ENCODE measurements around the gene CACYBP. TPM values are rescaled to one million over a fixed set of nuclear protein-coding genes. Genes with fewer than 3 reads are reported as not detected.

CACYBP gene, protein sequence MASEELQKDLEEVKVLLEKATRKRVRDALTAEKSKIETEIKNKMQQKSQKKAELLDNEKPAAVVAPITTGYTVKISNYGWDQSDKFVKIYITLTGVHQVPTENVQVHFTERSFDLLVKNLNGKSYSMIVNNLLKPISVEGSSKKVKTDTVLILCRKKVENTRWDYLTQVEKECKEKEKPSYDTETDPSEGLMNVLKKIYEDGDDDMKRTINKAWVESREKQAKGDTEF
- 100 to 1,000 TPM in 1 of 3 donors, 10 to 100 TPM in 2; 68.2 to 129 (median 72.8) TPM for total RNA-seq

DNA sequence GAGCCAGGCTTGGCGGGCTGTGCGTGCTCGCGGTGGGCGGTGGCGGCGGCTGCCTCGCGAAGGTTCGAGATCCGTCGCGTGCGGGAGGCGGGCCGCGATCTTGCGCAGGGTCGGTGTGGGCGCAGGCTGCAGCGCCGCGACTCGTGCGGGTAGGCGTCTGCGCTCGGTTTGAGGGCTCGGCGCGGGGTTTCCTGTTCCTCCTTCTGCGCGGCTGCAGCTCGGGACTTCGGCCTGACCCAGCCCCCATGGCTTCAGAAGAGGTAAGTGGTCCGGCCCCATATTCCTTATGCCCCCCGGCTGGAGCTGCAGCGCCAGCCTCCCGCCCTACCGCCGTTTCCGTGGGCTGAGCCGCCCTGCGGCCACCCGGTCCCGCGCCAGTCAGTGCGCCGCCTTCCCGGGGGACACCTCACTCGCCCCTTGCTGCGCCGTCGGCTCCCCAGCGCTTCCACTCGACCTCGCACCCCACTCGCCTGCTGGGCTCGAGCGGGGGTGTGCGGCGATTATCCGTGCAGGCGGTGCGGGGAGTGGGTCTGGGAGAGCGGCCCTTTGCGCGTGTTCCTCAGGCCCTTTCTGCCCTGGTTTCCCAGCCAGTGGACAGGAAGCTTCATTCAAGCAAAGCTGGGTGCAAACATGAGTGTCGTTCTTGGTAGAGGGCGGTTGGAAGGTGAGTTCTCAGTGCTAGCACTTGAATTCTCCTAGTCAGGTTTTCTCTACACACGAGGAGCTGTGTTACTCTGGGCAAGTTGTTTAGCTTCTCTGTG, at the start of gene CACYBP:
Gene CACYBP, plus strand, starts transcription at position 12 of the 761 bp plus-strand sequence. Its CDS starts 234 bp downstream, at position 246.
- TF ChIP-seq POLR2AphosphoS5 (IDR thresholded peaks at IDR 0.05) (peak in 1 of 3 donors; percentile 37), POLR2A (IDR thresholded peaks at IDR 0.05) (no peak)
- TF ChIP-seq, protein P1, sequence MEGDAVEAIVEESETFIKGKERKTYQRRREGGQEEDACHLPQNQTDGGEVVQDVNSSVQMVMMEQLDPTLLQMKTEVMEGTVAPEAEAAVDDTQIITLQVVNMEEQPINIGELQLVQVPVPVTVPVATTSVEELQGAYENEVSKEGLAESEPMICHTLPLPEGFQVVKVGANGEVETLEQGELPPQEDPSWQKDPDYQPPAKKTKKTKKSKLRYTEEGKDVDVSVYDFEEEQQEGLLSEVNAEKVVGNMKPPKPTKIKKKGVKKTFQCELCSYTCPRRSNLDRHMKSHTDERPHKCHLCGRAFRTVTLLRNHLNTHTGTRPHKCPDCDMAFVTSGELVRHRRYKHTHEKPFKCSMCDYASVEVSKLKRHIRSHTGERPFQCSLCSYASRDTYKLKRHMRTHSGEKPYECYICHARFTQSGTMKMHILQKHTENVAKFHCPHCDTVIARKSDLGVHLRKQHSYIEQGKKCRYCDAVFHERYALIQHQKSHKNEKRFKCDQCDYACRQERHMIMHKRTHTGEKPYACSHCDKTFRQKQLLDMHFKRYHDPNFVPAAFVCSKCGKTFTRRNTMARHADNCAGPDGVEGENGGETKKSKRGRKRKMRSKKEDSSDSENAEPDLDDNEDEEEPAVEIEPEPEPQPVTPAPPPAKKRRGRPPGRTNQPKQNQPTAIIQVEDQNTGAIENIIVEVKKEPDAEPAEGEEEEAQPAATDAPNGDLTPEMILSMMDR (IDR thresholded peaks at IDR 0.05): peak in 1 of 3 donors; percentile 8
- peaks cover 0 to 7% of the 10 kb centered on the region in 2 donors for H3K4me1 ChIP-seq
- intact Hi-C loops (cut with DNase I; ENCODE audit: low total_unique reads): no loop called here
- peak in 1 of 2 donors; percentile 33 for DNase-seq (ENCODE audit: low spot score in 2 of 2)
- H3K36me3 ChIP-seq: no peaks in the 10 kb centered on the region
- peak within 1 kb of the TSS; percentile 96 to 99 for H3K27ac ChIP-seq
- H3K27me3 ChIP-seq: no peaks in the 10 kb centered on the region
- peak within 1 kb of the TSS; percentile 76 to 93 (median 86) for H3K4me3 ChIP-seq
- no peaks in the 10 kb centered on the region for H3K9me3 ChIP-seq

GRCh38 chr1:174953285-174954072, 46.3 kb upstream of the CACYBP start:
- Histone ChIP-seq H3K4me3 (no peak overlapping the region), H3K36me3 (no peaks in the 10 kb centered on the region), H3K9me3 (no peaks in the 10 kb centered on the region), H3K4me1 (no peaks in the 10 kb centered on the region), H3K27ac (peak overlapping the region in 1 of 2 donors; percentile 60), H3K27me3 (no peaks in the 10 kb centered on the region)
- DNase-seq (ENCODE audit: low spot score in 2 of 2): no peak
- TF ChIP-seq, protein P1 (IDR thresholded peaks at IDR 0.05): no peak
- TF ChIP-seq POLR2AphosphoS5 (IDR thresholded peaks at IDR 0.05): no peak
- TF ChIP-seq POLR2A (IDR thresholded peaks at IDR 0.05): no peak
- intact Hi-C loops (cut with DNase I; ENCODE audit: low total_unique reads): no loop called here

- DNase-seq (ENCODE audit: low spot score in 2 of 2): no peak
- no peak overlapping the region for H3K4me3 ChIP-seq
- intact Hi-C loops (cut with DNase I; ENCODE audit: low total_unique reads): no loop called here
- no peaks in the 10 kb centered on the region for H3K9me3 ChIP-seq
- TF ChIP-seq POLR2AphosphoS5 (IDR thresholded peaks at IDR 0.05) (no peak), POLR2A (IDR thresholded peaks at IDR 0.05) (no peak)
- TF ChIP-seq, protein P1 (IDR thresholded peaks at IDR 0.05): no peak
- H3K36me3 ChIP-seq: no peaks in the 10 kb centered on the region
- H3K27ac ChIP-seq: peak overlapping the region in 1 of 2 donors; percentile 60
- H3K4me1 ChIP-seq: no peaks in the 10 kb centered on the region
- H3K27me3 ChIP-seq: no peaks in the 10 kb centered on the region
Measured at GRCh38 chr1:174954073-174954460, 45.7 kb upstream of the CACYBP start.

DNA sequence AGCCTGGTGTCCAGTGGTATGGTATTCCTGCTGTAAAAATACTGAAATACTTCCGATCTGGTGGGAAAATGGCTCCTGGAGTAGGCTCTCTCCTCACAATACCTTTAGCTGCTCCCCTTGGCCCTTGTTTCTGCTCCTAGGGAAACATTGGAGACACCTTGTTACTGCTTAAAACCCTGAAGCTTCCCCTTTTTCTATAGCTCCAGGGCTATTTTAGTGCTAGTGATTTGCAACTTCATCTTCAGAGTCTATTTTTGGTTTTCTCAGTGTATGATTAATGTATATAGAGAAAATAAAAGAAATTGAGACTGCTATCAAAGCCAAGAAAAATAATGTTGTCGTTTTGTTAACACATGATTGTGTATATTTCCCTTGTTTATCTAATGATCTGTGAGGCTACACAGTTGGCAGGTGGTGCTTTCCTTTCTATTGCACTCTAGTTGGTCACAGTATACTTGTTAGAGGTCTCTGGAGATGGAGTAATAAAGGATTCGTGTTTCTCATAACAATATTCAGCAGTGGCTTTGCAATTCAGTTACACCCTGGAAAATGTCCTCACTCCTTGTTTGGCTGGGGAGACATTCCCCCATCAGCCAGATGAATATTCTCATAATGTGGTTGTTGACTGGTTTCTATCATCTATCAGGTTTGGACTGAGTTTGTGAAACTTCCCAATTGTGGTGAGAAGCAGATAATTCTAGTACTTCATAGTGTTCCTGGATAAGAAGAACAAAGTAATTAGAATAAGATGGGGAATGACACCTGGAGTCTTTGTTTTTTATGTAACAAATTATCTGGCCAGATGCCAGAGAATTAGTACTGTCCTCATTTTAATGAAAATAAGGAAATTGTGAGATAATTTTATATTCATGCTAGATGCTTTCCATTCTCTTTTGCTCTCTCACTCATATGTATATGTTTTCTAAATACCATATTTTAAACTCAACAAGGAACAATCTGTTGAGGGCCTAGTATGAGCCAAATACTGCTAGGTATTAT, 44.8 kb upstream of the CACYBP start:
- intact Hi-C loops (cut with DNase I; ENCODE audit: low total_unique reads): no loop called here
- DNase-seq (ENCODE audit: low spot score in 2 of 2): no peak
- Histone ChIP-seq H3K4me1 (no peaks in the 10 kb centered on the region), H3K36me3 (no peaks in the 10 kb centered on the region), H3K4me3 (no peak overlapping the region), H3K27ac (peak overlapping the region; percentile 45 to 60), H3K9me3 (no peaks in the 10 kb centered on the region), H3K27me3 (no peaks in the 10 kb centered on the region)
- TF ChIP-seq POLR2A (IDR thresholded peaks at IDR 0.05) (no peak), POLR2AphosphoS5 (IDR thresholded peaks at IDR 0.05) (no peak)
- TF ChIP-seq, protein P1 (IDR thresholded peaks at IDR 0.05): no peak
